Stimulated activated CD4-positive, alpha-beta T cell treated with anti-CD3 and anti-CD28 coated beads, Interleukin-2, amount 100 ng/mL, for 4 hours (primary cell): ENCODE measurements around the gene GAN.

Experiments
- DNase-seq: peaks from one replicate; pipeline ENCODE4 v3.0.0-alpha.2; 2020; ENCODE audit warnings: low read depth

GAN gene

GRCh38 chr16:81432937-81433557, 118.3 kb downstream of the GAN start:
- DNase-seq = no peak

DNA sequence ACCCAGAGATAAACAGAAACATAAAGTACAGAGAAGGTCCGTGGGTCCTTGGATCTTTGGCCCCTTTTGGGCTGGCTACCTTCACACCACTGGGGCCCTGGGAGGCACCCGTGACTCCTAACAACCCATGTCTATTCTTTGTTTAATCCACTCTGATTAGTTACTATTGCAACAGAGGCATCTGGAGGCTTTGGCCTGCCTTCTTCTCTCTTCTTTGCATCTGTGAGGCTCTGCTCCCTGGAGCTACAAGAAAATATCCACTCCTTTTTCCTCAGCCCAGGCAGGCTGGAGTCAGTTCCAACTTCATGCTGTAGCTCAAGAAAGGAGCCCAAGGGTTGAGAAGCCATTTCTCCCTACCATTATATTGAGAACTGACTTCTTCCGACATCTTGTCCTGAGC, 120.3 kb downstream of the GAN start:
- no peak for DNase-seq

- DNase-seq = no peak
These were observed 120.8 kb downstream of the GAN start for GRCh38 chr16:81435567-81435966.

GRCh38 chr16:81436386-81436785, 121.6 kb downstream of the GAN start:
- no peak for DNase-seq

GRCh38 chr16:81437865-81438264, 123.1 kb downstream of the GAN start:
- DNase-seq = no peak
